ENCODE results near the gene ZSCAN22.
"Not testable (repeated sequence)": the region's sequence is repeated elsewhere in the genome, so short reads cannot be mapped to it uniquely, and the experiment has no call there.

GRCh38 chr19:58348080-58348479 lies 21.3 kb downstream of the ZSCAN22 start:
- not testable (repeated sequence) for TF ChIP-seq CTCF (IDR thresholded peaks at IDR 0.05); EZH2 (IDR thresholded peaks at IDR 0.05; ENCODE audit: borderline replicate concordance, insufficient read depth, low read depth, low read length, poor library complexity, severe bottlenecking)

Measured in B cell (primary cell).